ENCODE data around the gene SHOC1.
"Not testable (repeated sequence)": the region's sequence is repeated elsewhere in the genome, so short reads cannot be mapped to it uniquely, and the experiment has no call there.

SHOC1 gene

GRCh38 chr9:111794835-111795556 is at the start of gene SHOC1:
SHOC1 (minus strand) TSS chr9:111794937; CDS start chr9:111791418, 3,519 bp downstream.
- DNase-seq (ENCODE audit: low read depth, low spot score), result no peak

- DNase-seq (ENCODE audit: low read depth, low spot score), result no peak
Observed at GRCh38 chr9:111843971-111844370, 49.2 kb upstream of the SHOC1 start.

GRCh38 chr9:111842313-111842712 is 47.6 kb upstream of the SHOC1 start:
- no peak for DNase-seq (ENCODE audit: low read depth, low spot score)

- DNase-seq (ENCODE audit: low read depth, low spot score), result no peak
Observed at GRCh38 chr9:111840442-111840841, 45.7 kb upstream of the SHOC1 start.

- no peak for DNase-seq (ENCODE audit: low read depth, low spot score)
Observed at GRCh38 chr9:111839987-111840386, 45.2 kb upstream of the SHOC1 start.

GRCh38 chr9:111839387-111839786 is 44.6 kb upstream of the SHOC1 start:
- DNase-seq (ENCODE audit: low read depth, low spot score), result no peak

GRCh38 chr9:111838439-111838838 is 43.7 kb upstream of the SHOC1 start:
- no peak for DNase-seq (ENCODE audit: low read depth, low spot score)

- no peak for DNase-seq (ENCODE audit: low read depth, low spot score)
Observed at GRCh38 chr9:111836311-111836710, 41.6 kb upstream of the SHOC1 start.

- DNase-seq (ENCODE audit: low read depth, low spot score), result no peak
Observed at GRCh38 chr9:111833941-111834340, 39.2 kb upstream of the SHOC1 start.

GRCh38 chr9:111832449-111832848 is 37.7 kb upstream of the SHOC1 start:
- DNase-seq (ENCODE audit: low read depth, low spot score), result no peak

- no peak for DNase-seq (ENCODE audit: low read depth, low spot score)
Observed at GRCh38 chr9:111831371-111832108, 36.8 kb upstream of the SHOC1 start.

- DNase-seq (ENCODE audit: low read depth, low spot score), result no peak
Observed at GRCh38 chr9:111828193-111828592, 33.5 kb upstream of the SHOC1 start.

- DNase-seq (ENCODE audit: low read depth, low spot score), result no peak
Observed at GRCh38 chr9:111825468-111826145, 30.9 kb upstream of the SHOC1 start.

GRCh38 chr9:111821006-111821528 is 26.3 kb upstream of the SHOC1 start:
- no peak for DNase-seq (ENCODE audit: low read depth, low spot score)

GRCh38 chr9:111819360-111819759 is 24.6 kb upstream of the SHOC1 start:
- no peak for DNase-seq (ENCODE audit: low read depth, low spot score)

GRCh38 chr9:111815285-111816070 is 20.7 kb upstream of the SHOC1 start:
- no peak for DNase-seq (ENCODE audit: low read depth, low spot score)

GRCh38 chr9:111812337-111812736 is 17.6 kb upstream of the SHOC1 start:
- DNase-seq (ENCODE audit: low read depth, low spot score), result no peak

GRCh38 chr9:111810908-111811307 is 16.2 kb upstream of the SHOC1 start:
- no peak for DNase-seq (ENCODE audit: low read depth, low spot score)

- DNase-seq (ENCODE audit: low read depth, low spot score), result not testable (repeated sequence)
Observed at GRCh38 chr9:111810415-111810814, 15.7 kb upstream of the SHOC1 start.

- DNase-seq (ENCODE audit: low read depth, low spot score), result no peak
Observed at GRCh38 chr9:111807197-111807596, 12.5 kb upstream of the SHOC1 start.

GRCh38 chr9:111806259-111806658 is 11.5 kb upstream of the SHOC1 start:
- no peak for DNase-seq (ENCODE audit: low read depth, low spot score)
